HG02973 (cell line): ENCODE measurements around the gene GAREM1.

Experiments
- ATAC-seq: cut with Tn5 transposase; IDR thresholded peaks from one replicate; pipeline ENCODE4 v1.9.1; 2021; ENCODE audit warnings: moderate library complexity; ENCODE audit not compliant: unreplicated experiment

The GAREM1 gene

DNA sequence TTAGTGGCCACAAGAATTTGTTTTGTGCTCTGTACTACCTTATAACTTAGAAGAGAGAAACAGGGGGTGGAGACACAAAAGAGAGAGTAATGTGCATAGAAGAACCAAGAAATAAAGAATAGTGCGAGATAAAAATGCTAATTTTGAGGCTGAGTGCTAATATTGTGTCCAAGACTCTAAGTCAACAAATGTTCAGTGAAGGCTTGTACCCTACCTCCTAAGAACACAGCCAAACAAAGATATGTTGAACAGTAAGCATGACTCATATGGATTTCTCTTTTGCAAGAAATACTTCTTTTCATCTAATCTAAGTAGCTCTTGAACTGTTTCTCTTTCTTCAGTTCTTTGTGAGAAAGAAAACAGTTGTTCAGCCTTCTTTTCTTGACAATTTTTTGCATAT is 45.2 kb downstream of the GAREM1 start:
- ATAC-seq = no peak

DNA sequence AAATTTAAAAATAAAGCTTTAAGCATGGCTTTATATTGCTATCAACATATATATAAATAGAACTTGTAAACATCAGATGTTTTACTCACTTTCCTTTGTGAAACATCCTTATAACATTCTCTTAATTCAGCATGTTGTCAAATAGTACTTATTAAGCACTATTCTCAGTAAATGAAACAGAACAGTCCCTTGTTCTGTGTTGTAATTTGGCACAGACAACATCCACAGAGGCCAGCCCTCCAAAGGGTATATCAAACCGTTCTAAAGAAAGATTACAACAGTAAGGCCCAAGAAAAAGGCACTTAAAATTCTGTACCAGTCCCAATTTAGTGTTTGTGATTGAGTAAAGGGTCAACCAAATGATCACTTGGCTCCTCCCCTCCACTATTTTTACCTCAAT is 46.0 kb downstream of the GAREM1 start:
- no peak for ATAC-seq

DNA sequence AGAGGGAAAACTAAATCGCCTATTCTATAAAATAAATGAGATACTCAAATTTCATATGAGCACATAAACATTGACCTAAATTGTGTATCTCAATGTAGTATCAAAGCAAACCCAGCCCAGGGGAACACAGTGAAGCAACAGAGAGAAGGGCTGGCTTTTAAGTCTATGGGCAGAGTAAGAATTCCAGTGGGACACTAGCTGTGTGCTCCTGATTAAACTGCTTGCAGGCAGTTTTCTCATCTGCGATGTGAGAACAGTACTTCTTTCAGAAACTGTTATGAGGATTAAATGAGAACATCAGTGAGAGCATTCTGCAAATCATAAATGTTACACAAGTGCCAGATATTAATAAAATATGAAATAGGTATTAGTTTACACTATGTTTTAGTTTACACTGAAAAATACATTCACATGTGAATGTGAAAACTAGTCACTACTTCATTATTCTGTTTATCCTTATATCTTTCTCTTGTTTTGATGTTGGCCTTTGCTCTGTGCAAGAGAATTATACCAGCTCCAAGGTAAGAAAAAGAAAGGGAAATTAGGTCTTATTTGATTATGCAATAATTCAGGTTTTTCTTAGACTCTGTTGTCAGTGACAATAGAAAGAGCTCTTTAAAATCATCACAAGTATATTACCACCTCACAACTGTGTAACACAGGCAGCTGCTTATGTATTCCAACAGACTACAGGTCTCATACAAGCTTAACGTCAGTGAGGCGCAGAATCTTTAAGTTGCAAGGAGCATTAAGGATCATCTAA is 47.5 kb downstream of the GAREM1 start:
- no peak for ATAC-seq

DNA sequence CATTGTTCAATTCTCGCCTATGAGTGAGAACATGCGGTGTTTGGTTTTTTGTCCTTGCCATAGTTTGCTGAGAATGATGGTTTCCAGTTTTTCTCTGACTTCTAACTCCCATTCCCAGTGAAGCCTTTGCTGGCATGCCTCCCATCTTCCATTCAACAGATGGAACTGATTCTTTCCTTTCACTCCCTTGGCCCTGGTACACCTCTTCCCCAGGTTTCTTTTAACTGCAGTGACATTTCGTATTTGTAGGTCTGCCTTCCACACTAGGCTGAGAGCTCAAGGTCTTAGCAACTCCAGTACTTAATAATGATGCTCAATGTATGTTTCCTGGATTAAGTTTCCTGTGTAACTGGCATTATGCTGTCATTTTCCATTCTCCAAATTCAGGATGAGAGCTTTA is 48.5 kb downstream of the GAREM1 start:
- ATAC-seq = no peak

DNA sequence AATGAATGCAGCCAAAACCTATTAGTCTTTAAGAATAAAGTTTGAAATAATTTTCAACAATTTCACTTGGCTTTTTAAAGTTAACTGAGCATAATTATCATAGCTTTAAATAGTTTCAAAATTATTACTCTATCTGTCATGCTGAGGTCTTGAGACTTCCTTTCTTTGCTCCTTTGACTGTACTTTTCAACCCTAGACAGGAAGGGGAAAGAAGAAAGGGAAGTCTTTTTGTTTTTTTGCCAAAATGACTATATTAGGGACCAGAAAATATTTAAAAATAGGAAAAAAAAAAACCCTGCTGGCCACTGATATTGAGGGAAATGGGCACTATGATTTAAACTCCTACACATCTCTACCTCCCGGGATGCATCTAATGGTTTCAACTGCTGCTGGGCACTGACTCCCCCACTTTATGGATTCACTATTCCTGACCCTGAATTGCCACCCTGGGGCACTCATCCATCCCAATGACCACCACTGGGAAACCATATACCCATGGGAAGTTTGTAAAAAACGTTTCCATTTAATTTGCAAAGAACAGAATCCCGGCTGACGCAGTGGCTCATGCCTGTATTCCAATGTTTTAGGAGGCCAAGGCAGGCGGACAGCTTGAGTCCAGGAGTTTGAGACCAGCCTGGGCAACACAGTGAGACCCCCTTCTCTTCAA is 50.5 kb downstream of the GAREM1 start:
- no peak for ATAC-seq

DNA sequence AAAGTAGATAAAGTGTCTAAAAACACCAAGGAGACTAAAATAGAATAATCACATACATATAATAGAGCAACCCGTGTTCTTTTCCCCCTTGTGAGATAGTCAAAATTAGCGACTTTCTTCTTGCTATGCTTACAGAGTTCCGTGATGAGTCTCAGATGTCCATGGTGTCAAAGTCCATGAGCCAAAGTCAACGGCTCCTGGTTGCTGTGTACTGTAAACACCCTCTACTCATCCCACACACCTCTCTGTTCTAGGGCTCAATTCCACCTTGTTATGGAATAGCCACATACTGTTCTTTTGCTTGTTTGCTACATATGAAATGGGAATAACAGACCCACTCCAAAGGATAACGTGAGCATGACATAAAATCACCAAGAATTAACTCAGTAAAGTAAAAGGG is 52.5 kb downstream of the GAREM1 start:
- no peak for ATAC-seq

DNA sequence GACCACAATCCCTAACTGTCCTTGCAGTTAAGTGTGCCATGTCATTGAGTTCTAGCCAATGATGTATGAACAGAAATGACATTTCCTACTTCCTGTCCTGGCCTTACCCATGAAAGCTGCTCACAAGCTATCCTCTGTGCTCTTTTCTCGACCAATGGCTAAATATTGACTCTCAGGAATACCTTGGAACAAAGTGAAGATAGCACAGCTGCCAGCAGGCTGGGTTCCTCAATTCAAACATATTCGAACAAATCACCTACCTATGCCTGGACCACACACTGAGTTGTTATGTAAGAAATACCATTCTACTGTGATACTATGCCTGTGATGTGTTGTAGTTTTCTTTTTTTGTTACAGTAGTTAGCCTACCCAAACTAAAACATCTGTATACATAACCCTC is 65.1 kb downstream of the GAREM1 start:
- no peak for ATAC-seq

DNA sequence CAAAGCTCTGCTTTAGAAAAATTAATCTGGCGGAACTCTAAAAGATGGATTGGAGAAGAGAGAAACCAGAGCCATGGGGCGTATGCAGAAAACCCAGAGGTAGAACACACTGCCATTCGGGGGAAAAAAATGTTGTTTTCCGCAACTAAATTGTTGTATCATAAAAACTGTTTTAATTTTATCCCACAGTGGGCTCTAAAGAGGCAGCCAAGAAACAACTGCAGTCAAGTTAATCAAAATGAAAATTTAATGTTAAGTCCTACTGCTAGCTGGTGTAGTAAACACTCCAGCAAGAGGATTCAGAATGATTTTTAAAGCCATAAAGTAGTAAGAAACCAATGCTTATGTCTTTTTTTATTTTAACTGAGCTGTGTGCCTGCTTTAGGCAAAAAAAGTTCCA is 69.1 kb downstream of the GAREM1 start:
- no peak for ATAC-seq

DNA sequence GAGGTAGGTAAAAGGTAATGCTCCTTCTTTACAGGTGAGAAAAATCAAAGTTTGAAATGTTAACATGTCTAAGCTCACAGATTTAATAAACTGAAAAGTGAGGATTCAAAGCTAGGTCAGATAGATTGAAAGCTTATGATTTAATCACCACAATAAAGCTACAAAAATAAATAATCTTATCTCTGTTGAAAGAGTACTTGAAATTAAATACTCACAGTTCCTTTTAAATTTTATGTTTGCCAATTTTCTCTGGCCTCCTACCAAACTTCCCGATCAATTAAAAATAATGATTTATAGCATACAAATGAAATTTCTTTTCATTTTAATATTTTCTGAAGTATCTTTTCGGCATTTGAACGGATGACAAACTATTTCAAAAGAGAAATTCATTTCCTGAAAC is 77.3 kb downstream of the GAREM1 start:
- ATAC-seq = no peak

DNA sequence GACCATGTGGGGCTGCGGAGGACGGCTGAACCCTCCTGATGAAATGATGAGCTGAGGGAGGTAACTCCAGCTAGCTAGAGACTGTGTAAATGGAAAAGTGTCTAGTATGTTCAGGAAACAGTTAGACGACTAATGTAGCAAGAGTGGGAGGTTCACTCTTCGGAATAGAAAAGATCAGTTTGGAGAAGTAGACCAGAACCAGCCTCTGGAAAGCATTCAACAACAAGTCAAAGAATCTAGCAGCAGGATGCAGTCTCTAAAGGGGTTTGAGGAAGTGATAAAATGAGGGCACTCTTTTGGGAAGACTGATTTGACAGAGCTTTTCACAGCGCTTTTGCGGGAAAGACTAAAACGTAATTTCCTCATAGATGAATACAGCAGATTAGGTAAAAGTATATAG is 79.6 kb downstream of the GAREM1 start:
- ATAC-seq = no peak

DNA sequence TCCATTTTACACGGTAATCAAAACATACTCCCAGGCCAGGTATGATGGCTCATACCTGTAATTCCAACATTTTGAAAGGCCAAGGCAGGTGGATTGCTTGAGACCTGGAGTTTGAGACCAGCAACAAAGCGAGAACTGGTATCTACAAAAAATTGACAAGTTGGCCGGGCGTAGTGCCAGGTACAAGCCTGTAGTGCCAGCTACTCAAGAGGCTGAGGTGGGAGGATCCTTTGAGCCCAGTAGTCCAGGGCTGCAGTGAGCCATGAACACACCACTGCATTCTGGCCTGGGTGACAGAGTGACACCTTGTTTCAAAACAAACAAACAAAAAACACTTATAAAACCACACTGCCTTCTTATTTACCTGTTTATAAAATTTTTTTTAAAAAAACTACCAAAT is 80.8 kb downstream of the GAREM1 start:
- no peak for ATAC-seq

DNA sequence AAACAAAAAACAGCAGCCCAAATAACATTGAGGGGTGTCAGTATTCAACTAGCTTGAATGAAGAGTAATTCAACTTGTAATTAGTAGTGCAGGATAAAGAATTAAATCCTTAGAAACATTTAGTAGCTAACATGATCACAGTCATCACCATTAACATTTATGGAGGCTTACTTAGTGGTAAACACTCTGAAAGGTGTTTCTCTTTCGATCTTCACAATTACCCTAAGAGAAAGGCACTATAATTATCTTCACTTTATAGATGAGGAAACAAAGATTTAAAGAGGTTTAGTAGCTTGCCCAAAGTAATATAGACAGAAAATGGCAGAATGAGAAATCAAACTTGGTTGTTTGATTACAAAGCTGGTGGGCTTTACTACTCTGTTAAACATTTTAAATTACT is 81.5 kb downstream of the GAREM1 start:
- no peak for ATAC-seq

DNA sequence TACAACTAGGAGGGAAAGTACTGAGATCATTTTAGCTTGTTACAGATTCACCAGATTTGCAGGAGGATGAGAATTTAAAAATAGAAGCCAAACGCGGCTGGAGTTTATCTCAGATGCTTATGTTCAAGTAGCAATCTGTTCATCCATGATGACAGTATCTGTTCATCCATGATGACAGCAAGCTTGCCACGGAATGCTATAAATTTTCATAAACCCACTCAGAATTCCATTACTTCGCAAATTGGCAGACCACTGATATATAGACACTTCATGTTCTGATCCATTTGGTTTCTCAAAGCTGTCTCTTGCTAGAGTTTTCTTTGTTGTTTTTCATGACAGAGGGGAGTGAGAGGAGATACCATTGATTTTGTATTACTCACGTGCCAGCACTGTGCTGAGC is 84.2 kb downstream of the GAREM1 start:
- no peak for ATAC-seq

DNA sequence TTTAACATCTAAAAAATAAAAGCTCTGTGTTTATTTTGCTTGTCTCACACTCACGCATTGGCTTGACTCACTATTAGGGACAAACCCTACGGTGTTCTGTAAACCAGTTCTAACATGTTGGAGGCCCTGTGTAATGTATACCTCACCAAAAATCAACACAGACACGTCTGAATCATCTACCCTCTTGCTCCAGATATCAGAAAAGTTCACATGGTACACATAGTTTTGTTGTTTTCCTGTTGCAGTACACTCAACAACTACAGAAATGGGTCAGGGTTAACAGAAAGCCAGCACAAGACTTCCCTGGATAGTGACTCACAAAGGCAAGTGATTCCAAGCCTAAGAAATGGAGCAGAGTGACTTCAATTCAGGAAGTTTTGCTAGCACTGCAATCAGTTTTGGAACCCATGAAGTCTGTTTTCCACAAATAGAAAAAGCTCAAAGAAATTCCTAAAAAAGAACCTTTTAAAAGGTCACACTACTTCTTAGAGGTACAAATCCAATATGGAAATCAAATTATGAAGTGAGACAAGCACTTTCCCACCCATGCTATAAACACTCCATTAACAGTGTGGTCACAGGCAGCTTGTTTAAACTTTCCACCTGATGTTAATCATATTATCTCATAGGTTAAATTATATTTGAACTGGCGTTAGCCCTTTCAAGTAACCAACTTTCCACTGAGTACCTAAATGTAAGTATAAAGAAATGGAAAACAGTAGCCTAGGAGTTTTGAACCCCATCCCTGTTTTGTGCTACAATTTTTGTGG is 87.4 kb downstream of the GAREM1 start:
- ATAC-seq = no peak

DNA sequence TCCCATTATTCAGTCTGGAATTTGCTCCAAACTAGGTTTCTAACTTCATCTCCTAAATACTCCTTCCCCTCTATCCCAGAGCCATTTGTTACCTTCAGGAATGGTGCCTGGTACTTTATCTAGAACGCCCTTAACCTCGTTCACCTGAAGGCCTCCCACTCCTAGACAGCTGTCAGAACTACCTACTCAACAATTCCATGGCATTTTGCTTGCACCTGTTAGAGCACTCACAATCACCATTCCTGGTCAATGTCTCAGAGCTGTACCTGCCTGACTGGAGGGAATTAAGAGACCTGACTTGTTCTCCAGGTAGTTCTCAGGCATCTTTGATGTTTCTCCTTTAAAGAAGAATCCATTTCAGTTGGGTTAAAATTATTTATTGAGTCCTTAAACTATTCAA is 88.9 kb downstream of the GAREM1 start:
- no peak for ATAC-seq

DNA sequence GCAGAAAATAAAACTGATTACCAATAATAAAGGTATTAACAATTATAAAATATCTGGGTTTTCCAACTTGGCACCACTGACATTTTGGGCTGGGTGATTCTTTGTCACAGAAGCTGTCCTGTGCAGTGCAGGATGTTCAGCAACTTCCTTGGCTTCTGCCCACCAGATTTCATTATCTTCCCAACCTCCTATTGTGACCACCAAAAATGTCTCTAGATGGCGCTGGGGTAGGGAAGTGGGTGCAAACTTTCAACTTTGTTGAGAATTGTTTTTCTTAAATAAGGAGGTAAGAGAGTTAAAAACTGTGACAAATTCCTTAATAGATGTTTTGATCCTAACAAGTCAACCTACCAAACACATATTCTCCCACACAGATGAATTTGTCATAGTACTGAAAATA is 90.1 kb downstream of the GAREM1 start:
- ATAC-seq = no peak

DNA sequence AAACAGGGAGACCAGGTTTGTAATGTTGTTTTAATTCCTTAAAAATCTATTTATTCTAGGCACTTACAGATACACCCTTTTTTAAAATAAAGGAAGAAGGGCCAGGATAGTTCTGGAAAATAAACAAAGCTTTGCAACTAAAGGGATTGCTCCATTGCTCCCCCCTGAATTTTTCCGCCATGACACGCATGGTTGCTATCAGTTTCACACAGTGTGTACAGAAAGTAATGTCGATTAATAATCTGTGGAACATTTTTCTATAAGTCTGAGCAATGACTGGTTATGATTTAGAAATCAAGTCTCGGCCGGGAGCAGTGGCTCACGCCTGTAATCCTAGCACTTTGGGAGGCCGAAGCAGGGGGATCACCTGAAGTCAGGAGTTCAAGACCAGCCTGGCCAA is 90.8 kb downstream of the GAREM1 start:
- no peak for ATAC-seq

DNA sequence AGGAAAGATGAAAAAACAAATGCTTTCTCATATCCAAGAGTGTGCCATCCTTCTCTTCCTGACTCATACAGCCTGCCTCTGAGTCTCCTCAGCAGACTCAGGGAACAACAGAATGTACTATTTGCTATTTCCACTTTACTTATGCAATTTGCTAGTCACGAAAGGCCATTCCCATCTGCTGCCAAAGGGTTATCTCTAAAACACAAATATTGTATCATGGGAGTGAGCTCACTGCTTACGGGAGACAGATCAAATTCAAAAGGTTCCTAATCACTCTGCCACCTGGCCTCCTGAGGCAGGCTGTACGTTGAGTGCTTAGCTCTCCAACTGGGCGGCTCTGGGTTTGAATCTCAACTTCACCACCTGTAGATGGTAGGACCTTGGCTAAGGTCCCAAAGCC is 92.0 kb downstream of the GAREM1 start:
- no peak for ATAC-seq

DNA sequence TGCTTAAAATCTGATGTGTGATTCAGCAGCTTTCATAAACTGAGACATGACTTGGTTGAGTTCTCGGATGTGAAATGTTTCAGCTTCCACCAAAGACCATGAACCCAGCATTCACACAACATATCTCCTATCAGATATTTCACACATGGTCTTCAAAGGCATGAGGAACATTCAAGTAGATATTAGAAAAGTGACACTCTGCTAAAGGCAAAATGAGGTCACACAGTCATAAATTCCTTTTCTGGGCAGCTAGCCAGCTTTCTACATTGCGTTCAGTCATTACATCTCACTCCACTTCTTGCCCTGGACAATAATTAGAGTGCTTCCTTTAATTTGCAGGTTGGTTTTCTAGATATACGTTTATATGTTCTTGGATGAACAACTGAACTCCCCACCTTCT is 96.7 kb downstream of the GAREM1 start:
- ATAC-seq = no peak

DNA sequence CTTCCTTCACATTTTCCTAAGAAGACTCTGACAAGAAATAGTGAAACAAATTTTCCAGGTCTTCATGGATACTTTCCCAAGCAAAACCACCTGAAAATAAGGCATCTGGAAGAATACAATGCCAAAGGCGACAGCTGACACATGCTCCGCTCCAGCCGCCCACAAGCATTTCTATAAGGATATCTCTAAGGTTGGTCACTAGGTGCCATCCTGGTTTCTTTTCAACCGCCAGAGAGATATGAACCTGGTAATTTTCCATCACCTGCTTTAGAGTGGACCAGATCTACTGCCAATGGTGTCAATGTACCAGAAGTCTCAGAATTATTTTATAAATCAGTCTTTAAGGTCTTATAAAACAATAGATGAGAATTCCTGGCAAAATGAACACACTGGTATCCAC is 97.2 kb downstream of the GAREM1 start:
- ATAC-seq = no peak

DNA sequence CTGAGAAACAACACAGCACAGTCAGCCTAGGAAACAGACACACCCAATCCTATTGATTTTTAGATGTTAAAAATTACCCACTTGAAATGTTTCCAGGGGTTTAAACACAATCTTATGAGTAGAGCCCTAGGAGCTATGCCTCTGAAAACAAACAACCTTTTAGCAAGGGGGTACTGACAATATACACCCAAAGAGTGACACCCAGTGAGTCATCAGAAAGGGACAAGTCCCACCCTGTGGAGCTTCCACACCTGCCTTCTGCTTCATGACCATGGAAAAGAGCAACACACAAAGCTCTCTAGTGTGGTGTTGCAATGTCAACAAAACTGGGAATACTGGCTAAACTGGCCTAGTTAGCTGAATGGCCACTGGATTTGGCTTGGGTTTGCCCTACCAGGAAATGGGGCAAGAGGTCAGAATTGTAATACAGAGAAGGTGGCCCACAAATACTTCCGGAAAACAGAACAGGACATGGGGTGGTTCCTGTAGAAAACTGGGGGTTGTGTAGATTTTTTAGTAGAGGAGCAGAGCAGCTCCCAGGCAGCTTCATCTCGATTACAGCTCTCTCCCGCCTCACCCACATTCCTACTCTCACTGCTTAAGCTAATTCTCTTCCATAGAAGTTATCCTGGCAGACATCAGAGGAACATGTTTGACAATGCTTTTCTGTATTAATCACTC is 98.2 kb downstream of the GAREM1 start:
- no peak for ATAC-seq

DNA sequence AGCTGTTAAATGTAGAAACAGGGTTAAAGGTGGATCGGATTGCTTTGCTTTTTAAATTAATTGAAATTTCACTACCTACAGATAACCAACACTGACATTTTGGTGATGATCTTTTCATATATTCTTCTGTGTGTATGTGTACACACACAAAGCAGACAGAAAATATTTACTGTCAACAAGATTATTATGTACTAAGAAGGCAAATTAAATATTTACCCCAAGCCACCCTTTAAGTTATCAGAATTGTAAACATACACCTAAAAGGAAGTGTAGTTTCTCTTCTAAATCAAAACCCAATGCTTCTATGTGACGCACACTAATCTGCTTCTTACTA is 98.7 kb downstream of the GAREM1 start:
- no peak for ATAC-seq
